NCI-H748 (cell line): Measurements from ENCODE around the gene DNAI1.

Experiments used
- DNase-seq: peaks from one replicate; lab custom pipeline; 2025; ENCODE audit not compliant: unreplicated experiment; lab: John Stamatoyannopoulos, UW

DNAI1 gene

GRCh38 chr9:34486572-34486971 is 28.0 kb downstream of the DNAI1 start:
- no peak for DNase-seq

DNA sequence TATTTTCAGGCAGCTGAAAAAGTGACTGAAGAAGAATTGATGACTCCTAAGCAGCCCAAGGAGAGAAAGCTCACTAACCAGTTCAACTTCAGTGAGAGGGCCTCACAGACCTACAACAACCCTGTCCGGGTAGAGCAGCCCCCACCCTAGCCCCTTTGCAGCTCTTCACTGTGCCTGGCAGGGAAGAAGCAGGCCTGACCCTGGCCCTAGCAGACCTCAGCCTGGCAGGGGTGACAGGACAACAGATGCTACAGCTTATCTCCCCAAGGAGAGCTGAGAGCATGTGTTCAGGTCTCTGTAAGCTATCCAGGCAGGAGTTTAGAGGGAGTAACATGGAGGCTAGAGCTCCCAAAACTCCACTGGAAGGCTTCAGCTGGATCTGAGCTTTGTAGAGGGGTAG is 31.8 kb downstream of the DNAI1 start:
- no peak for DNase-seq

DNA sequence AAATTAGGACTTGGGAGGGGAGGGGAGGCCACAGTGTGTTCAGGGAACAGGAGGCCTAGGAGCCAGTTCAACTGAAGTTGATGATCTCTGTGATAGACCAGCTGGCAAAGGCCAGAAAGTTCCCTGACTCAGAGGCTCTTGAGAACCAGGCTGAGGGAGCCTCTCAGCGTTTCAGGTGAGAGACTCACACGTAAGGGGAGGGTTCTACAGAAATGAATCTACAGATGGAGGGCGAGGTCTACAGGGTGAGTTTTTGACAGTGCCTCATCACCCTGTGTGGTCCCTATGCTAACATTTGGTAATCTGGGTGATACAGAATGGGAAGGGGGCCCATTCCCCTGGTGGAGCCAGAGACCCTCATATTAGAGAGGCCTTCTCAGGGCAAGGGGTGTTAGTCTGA is 32.2 kb downstream of the DNAI1 start:
- DNase-seq = no peak

DNA sequence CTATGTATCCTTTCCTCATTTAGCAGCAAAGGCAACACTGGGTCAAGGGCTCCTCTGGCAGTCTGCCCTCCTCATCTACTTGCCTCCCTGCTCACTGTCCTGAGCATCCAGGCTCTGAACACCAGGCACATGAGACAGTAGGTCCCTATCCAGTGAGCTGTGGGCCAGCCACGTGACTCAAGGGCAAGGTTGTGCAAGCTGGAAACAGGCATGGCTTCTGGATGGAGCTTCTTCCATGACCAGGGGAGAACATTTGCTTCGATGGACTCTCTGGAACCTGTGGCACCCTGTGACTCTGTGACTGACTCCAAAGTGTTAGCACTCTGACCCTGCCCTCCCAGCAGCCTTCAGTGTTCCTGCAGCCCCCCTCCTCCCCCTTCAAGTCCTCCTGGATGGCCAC is 33.0 kb downstream of the DNAI1 start:
- no peak for DNase-seq

DNA sequence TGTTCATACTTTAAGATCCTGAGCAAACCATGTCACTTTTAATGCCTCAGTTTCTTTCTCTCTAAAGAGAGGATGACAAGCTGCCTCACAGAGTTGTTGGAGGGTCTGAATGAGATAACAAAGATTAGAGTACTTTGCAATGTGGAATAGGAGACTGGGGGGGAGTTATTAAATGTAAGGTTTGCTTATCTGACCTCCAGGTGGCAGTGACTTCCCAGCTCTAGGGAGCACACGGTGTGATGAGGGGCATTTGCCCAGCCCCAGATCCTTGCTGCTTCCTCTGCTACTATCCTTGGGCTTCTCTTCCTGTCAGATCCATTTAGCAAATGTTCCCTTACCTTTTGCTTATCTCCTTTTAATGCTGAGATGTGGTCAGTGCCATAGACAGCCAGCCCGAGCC is 33.4 kb downstream of the DNAI1 start:
- no peak for DNase-seq

- no peak for DNase-seq
Measured at GRCh38 chr9:34493972-34494535, 35.4 kb downstream of the DNAI1 start.

- DNase-seq = no peak
Measured at GRCh38 chr9:34496149-34496712, 37.6 kb downstream of the DNAI1 start.

- DNase-seq = no peak
Measured at GRCh38 chr9:34498553-34498952, 39.9 kb downstream of the DNAI1 start.

GRCh38 chr9:34499076-34499475 is 40.5 kb downstream of the DNAI1 start:
- DNase-seq = no peak

- DNase-seq = peak; percentile 68
Measured at GRCh38 chr9:34500623-34501267, 42.1 kb downstream of the DNAI1 start.

- DNase-seq = no peak
Measured at GRCh38 chr9:34501372-34501771, 42.8 kb downstream of the DNAI1 start.

DNA sequence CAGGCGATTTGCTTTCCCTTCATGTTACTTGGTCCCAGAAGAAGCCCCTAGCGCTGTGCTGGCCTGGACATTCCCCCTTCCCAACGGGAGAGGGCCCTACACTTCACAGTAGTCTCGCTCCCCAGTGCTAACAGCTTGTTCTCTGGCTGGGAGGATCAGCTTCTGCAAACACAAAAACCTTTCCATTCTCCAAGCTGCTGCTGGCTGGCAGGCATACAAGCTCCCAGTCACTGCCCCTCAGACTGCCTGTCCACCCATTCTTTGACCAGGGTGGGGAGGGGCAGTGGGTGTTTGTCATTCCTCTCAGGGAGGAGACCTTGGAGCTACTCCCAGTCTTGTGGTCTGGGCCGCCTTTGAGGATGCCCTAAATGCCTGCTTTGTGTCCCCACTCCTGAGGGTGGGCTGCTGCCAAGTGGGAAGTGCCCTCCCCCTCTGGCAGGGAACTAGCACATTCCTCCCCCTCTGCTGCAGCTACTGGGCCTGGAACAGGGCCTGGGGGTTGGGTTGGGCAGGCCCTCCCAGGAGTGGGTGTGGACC is 43.4 kb downstream of the DNAI1 start:
- peak; percentile 22 for DNase-seq

GRCh38 chr9:34502471-34502870 is 43.9 kb downstream of the DNAI1 start:
- DNase-seq = no peak

DNA sequence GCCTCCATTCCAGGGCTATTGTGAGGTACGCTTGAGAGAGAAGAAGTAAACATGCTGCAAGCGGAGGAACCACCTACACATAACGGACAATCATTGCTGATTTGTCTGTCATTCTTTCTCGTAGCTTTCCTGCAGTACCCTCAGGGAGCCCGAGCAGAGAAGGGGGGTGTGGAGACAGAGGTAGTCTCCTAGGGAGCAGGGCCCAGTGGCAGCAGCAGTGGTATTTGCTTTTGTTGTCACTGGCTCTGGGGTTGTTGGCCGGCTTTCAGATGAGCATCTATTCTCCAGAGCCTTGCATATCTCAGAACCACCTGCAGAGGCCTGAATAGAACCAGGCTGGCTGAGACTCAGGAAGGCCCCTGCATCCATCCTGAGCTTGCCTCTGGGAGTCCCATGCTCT is 44.3 kb downstream of the DNAI1 start:
- DNase-seq = no peak

- no peak for DNase-seq
Measured at GRCh38 chr9:34503406-34503805, 44.8 kb downstream of the DNAI1 start.

- DNase-seq = no peak
Measured at GRCh38 chr9:34505370-34506120, 46.9 kb downstream of the DNAI1 start.

- DNase-seq = no peak
Measured at GRCh38 chr9:34506623-34507022, 48.0 kb downstream of the DNAI1 start.

GRCh38 chr9:34507556-34507955 is 49.0 kb downstream of the DNAI1 start:
- DNase-seq = no peak

GRCh38 chr9:34507966-34508365 is 49.4 kb downstream of the DNAI1 start:
- no peak for DNase-seq

DNA sequence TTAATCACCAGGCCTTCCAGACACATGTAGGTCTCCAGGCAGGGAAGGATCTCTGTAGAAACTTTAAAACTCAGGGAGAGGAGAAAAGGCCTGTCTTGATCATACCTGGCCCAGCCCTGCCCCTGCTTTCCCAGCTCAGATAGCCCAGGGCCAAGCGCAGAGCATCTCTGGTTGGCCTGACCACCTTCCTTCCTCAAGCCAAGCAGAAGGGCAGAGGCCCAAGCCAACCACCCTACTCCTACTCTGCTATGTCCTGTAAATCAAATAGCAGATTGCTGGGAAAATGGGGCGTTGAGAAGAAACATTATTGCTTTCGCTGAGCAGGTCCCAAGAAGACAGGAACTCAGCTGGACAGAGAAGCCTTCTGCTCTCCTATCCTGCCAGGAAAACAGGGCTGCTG is 49.9 kb downstream of the DNAI1 start:
- no peak for DNase-seq

GRCh38 chr9:34508951-34509350 is 50.3 kb downstream of the DNAI1 start:
- DNase-seq = no peak
